B cell (primary cell): Measurements from ENCODE around the gene CBFB. TPM values are rescaled to one million over a fixed set of nuclear protein-coding genes. Genes with fewer than 3 reads are reported as not detected.

Experiments
- ATAC-seq: fragments of 200-7000 bp; cut with Tn5 transposase; one replicate; pipeline ENCODE4 v1.10.0; 2021; ENCODE audit warnings: low read depth, mild to moderate bottlenecking, moderate number of reproducible peaks, moderate library complexity
- CTCF ChIA-PET: fragments of 350-600 bp; sonication (Branson Sonifier 250); formaldehyde crosslinking; loops from one replicate; lab custom pipeline; 2021; ENCODE audit warnings: antibody characterized with exemption, inconsistent platforms; lab: Charles Lee
- POLR2A ChIA-PET: fragments of 350-600 bp; sonication (Branson Sonifier 250); formaldehyde crosslinking; loops from one replicate; lab custom pipeline; 2021; ENCODE audit warnings: antibody characterized with exemption; lab: Charles Lee
- DNase-seq: peaks from one replicate; pipeline ENCODE4 v3.0.0; 2013
- H2AFZ ChIP-seq: 2 replicates; pipeline ENCODE4 v1.6.1; 2012; ENCODE audit warnings: mild to moderate bottlenecking, low read depth, low read length; ENCODE audit not compliant: insufficient read depth, poor library complexity, severe bottlenecking
- H3K27ac ChIP-seq, 2 donors: 1 replicate in 1 of 2; 2 replicates in 1 of 2; pipeline ENCODE4 v1.5.1; 2012 to 2013; ENCODE audit warnings: low read length in 2 of 2, mild to moderate bottlenecking in 2 of 2, moderate library complexity in 1 of 2
- H3K27me3 ChIP-seq, 4 experiments: fragments of 200-600 bp in 1 of 4; sonication (generic) in 1 of 4; replicated peaks in 1 of 4; 1 replicate in 2 of 4; 2 replicates in 2 of 4; pipeline versions ENCODE4 v1.6.1 to v1.7.0; 2013 to 2016; ENCODE audit warnings: low read length in 3 of 4, mild to moderate bottlenecking in 2 of 4, mixed read lengths in 1 of 4, moderate library complexity in 1 of 4; ENCODE audit not compliant: insufficient read depth in 4 of 4, control insufficient read depth in 3 of 4; ENCODE audit errors: control extremely low read depth in 1 of 4
- H3K36me3 ChIP-seq, 2 experiments: replicated peaks in 1 of 2; 1 replicate in 1 of 2; 2 replicates in 1 of 2; pipeline versions ENCODE4 v1.6.1 to v1.7.1; 2013; ENCODE audit warnings: low read length in 1 of 2; ENCODE audit not compliant: insufficient read depth in 2 of 2, control insufficient read depth in 1 of 2; ENCODE audit errors: control extremely low read depth in 1 of 2, extremely low read depth in 1 of 2
- H3K4me1 ChIP-seq, 2 donors: fragments of 200-600 bp in 1 of 2; sonication (generic) in 1 of 2; 1 replicate in 1 of 2; 2 replicates in 1 of 2; pipeline versions ENCODE4 v1.5.1 to v1.6.1; 2013 to 2017; ENCODE audit warnings: low read length in 2 of 2; ENCODE audit not compliant: control insufficient read depth in 2 of 2, insufficient read depth in 2 of 2
- H3K4me2 ChIP-seq: replicated peaks from 2 replicates; pipeline ENCODE3; 2012; ENCODE audit warnings: mild to moderate bottlenecking, low read depth, low read length; ENCODE audit not compliant: poor library complexity, severe bottlenecking
- H3K4me3 ChIP-seq, 5 experiments: fragments of 200-600 bp in 1 of 5; sonication (generic) in 1 of 5; 1 replicate in 3 of 5; 2 replicates in 2 of 5; pipeline versions ENCODE4 v1.5.1 to v1.7.0; 2011 to 2016; ENCODE audit warnings: low read length in 4 of 5, mild to moderate bottlenecking in 4 of 5, low read depth in 2 of 5, control low read depth in 1 of 5, moderate library complexity in 1 of 5; ENCODE audit not compliant: insufficient read depth in 1 of 5; ENCODE audit errors: control extremely low read depth in 1 of 5, extremely low read depth in 1 of 5
- H3K79me2 ChIP-seq: fragments of 200-600 bp; sonication (generic); one replicate; pipeline ENCODE4 v1.6.0; 2016; ENCODE audit warnings: low read length; ENCODE audit not compliant: control insufficient read depth, insufficient read depth
- H3K9ac ChIP-seq: fragments of 200-600 bp; sonication (generic); 2 replicates; pipeline ENCODE4 v1.6.1; 2017; ENCODE audit warnings: mild to moderate bottlenecking, low read length, moderate library complexity
- H3K9me3 ChIP-seq, 3 donors: one replicate each; pipeline versions ENCODE4 v1.6.1 to v1.7.1; 2013; ENCODE audit warnings: low read length in 2 of 3; ENCODE audit not compliant: control insufficient read depth in 2 of 3, insufficient read depth in 1 of 3; ENCODE audit errors: control extremely low read depth in 1 of 3
- H4K20me1 ChIP-seq: 2 replicates; pipeline ENCODE4 v1.6.0; 2012; ENCODE audit warnings: mild to moderate bottlenecking, low read length; ENCODE audit not compliant: insufficient read depth, control insufficient read depth, poor library complexity, severe bottlenecking
- H3K27ac Mint-ChIP-seq: one replicate; pipeline ENCODE4 v1.8.0; 2021; ENCODE audit warnings: mixed read lengths
- H3K27me3 Mint-ChIP-seq: one replicate; pipeline ENCODE4 v1.8.0; 2021; ENCODE audit warnings: mixed read lengths
- H3K4me1 Mint-ChIP-seq: one replicate; pipeline ENCODE4 v1.8.0; 2021; ENCODE audit warnings: mixed read lengths
- H3K4me3 Mint-ChIP-seq: one replicate; pipeline ENCODE4 v1.8.0; 2021; ENCODE audit warnings: mixed read lengths
- H3K9me3 Mint-ChIP-seq: one replicate; pipeline ENCODE4 v1.8.0; 2022; ENCODE audit warnings: mixed read lengths; ENCODE audit not compliant: insufficient read depth
- EZH2 ChIP-seq: IDR thresholded peaks from 2 replicates; pipeline ENCODE4 v1.6.1; 2012; ENCODE audit warnings: borderline replicate concordance, low read depth, mild to moderate bottlenecking, moderate library complexity, low read length; ENCODE audit not compliant: insufficient read depth, poor library complexity, severe bottlenecking
- WGBS: methylation state at CpG from one replicate; pipeline ENCODE4 v1.1.5; 2013; ENCODE audit warnings: missing lambda C conversion rate; ENCODE audit not compliant: insufficient coverage; 5-methylcytosine and 5-hydroxymethylcytosine counted together
- intact Hi-C: fragments of 100-400 bp; cut with micrococcal nuclease; formaldehyde crosslinking; loops from one replicate; pipeline ENCODE4 v1.10.0; 2022
- polyA plus RNA-seq: library from polyadenylated mRNA; depleted of rRNA; stranded (reverse); fragments of >200 nt; gene quantifications from 2 replicates; pipeline ENCODE4 v1.2.3, GENCODE V29; 2012
- total RNA-seq, 2 donors: library from RNA; stranded (reverse); fragments of 120-200 nt in 1 of 2; gene quantifications; 1 replicate in 1 of 2; 2 replicates in 1 of 2; pipeline versions ENCODE4 v1.2.3 to v1.2.4, GENCODE V29; 2013 to 2022
- TF ChIP-seq, protein P1 (sequence below): fragments of 200-600 bp; IDR thresholded peaks from one replicate; pipeline ENCODE4 v1.8.0; 2022; ENCODE audit warnings: antibody characterized with exemption, mild to moderate bottlenecking

CBFB gene
- total and polyA plus RNA-seq, 2 donors (not counting 1 experiment from before 2014, with no cell fraction given): 19.5 to 89.0 TPM

DNA sequence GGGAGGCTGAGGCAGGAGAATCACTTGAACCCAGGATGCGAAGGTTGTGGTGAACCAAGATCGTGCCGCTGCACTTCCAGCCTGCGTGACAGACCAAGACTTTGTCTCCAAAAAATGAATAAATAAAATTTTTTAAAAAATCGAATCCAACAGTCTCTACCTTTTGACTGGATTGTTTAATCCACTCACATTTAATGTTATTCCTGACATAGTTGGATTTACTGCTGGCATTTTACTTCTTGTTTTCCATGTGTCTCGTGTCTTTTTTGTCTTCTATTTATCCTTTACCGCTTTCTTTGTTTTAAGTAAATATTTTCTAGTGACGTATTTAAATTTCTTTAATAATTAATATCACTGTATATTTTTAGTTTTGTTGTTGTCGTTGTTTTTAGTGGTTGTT, 45.9 kb upstream of the CBFB start:
- H3K4me3 Mint-ChIP-seq: no peak overlapping the region
- ChIA-PET POLR2A (no interaction called here), CTCF (interaction anchor here (0.8 to 1.6 kb wide), 3 partner anchors 10 to 172 kb away, joined by 3 to 4 read pairs (median 3); no protein-coding TSS in a partner anchor)
- no peaks in the 10 kb centered on the region for H3K4me1 Mint-ChIP-seq
- no peak overlapping the region for H3K27ac ChIP-seq
- WGBS: 90% methylated on average over 3 of the region's 9 CpGs
- H3K9me3 ChIP-seq: no peaks in the 10 kb centered on the region
- no peak overlapping the region for H2AFZ ChIP-seq
- ATAC-seq (no peak), DNase-seq (no peak)
- intact Hi-C loops: no loop called here
- no peaks in the 10 kb centered on the region for H3K9me3 Mint-ChIP-seq
- no peaks in the 10 kb centered on the region for H3K36me3 ChIP-seq
- no peaks in the 10 kb centered on the region for H4K20me1 ChIP-seq
- no peaks in the 10 kb centered on the region for H3K4me1 ChIP-seq
- no peak overlapping the region for H3K4me2 ChIP-seq
- no peak overlapping the region for H3K4me3 ChIP-seq
- H3K79me2 ChIP-seq: no peaks in the 10 kb centered on the region
- no peak overlapping the region for H3K27ac Mint-ChIP-seq
- no peak for TF ChIP-seq EZH2
- TF ChIP-seq, protein P1, sequence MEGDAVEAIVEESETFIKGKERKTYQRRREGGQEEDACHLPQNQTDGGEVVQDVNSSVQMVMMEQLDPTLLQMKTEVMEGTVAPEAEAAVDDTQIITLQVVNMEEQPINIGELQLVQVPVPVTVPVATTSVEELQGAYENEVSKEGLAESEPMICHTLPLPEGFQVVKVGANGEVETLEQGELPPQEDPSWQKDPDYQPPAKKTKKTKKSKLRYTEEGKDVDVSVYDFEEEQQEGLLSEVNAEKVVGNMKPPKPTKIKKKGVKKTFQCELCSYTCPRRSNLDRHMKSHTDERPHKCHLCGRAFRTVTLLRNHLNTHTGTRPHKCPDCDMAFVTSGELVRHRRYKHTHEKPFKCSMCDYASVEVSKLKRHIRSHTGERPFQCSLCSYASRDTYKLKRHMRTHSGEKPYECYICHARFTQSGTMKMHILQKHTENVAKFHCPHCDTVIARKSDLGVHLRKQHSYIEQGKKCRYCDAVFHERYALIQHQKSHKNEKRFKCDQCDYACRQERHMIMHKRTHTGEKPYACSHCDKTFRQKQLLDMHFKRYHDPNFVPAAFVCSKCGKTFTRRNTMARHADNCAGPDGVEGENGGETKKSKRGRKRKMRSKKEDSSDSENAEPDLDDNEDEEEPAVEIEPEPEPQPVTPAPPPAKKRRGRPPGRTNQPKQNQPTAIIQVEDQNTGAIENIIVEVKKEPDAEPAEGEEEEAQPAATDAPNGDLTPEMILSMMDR: no peak
- H3K9ac ChIP-seq: no peak overlapping the region
- H3K27me3 ChIP-seq: no peaks in the 10 kb centered on the region
- H3K27me3 Mint-ChIP-seq: no peaks in the 10 kb centered on the region

DNA sequence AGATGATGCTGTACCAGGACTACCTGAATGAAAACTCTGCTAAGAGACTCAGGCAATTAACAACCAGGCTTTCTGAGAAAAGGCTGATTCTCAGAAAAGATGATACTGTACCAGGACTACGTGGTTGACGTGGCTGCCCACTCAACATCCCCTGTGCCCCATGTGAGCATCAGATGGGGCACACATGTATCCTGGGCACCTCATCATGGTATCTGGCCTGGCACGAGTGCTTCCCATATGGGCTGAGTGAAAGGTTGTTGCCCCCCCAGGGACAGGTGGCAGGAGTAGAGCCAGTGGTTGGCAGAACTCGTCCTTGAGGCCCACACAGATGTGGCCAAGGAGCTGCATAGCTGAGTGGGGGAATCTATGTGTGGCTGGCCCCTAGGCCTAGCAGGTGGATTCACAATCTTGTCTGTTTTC, 44.0 kb upstream of the CBFB start:
- CTCF ChIA-PET: interaction anchor here (1.0 to 1.3 kb wide), 2 partner anchors 169 to 170 kb away, joined by 3 to 5 read pairs; no protein-coding TSS in a partner anchor
- TF ChIP-seq, protein P1: no peak
- no peak for TF ChIP-seq EZH2
- Mint-ChIP-seq H3K27me3 (no peaks in the 10 kb centered on the region), H3K4me3 (no peak overlapping the region), H3K9me3 (no peaks in the 10 kb centered on the region), H3K27ac (no peak overlapping the region), H3K4me1 (no peaks in the 10 kb centered on the region)
- H3K27me3 ChIP-seq: no peaks in the 10 kb centered on the region
- POLR2A ChIA-PET: no interaction called here
- H2AFZ ChIP-seq: no peak overlapping the region
- H4K20me1 ChIP-seq: no peaks in the 10 kb centered on the region
- no peak overlapping the region for H3K27ac ChIP-seq
- 73% methylated on average over 4 of the region's 4 CpGs for WGBS
- no peak overlapping the region for H3K9ac ChIP-seq
- H3K4me3 ChIP-seq: no peak overlapping the region
- no peaks in the 10 kb centered on the region for H3K4me1 ChIP-seq
- no peaks in the 10 kb centered on the region for H3K9me3 ChIP-seq
- intact Hi-C loops: no loop called here
- H3K36me3 ChIP-seq: no peaks in the 10 kb centered on the region
- DNase-seq: no peak
- H3K4me2 ChIP-seq: no peak overlapping the region
- no peak for ATAC-seq
- H3K79me2 ChIP-seq: no peaks in the 10 kb centered on the region
